NCI-H82 treated with DMSO at 0.1 percent for 48 hours (cell line): ENCODE measurements around the gene GABPB2.

Experiments
- DNase-seq: peaks from one replicate; lab custom pipeline; 2025; ENCODE audit not compliant: unreplicated experiment; lab: John Stamatoyannopoulos, UW

The GABPB2 gene

DNA sequence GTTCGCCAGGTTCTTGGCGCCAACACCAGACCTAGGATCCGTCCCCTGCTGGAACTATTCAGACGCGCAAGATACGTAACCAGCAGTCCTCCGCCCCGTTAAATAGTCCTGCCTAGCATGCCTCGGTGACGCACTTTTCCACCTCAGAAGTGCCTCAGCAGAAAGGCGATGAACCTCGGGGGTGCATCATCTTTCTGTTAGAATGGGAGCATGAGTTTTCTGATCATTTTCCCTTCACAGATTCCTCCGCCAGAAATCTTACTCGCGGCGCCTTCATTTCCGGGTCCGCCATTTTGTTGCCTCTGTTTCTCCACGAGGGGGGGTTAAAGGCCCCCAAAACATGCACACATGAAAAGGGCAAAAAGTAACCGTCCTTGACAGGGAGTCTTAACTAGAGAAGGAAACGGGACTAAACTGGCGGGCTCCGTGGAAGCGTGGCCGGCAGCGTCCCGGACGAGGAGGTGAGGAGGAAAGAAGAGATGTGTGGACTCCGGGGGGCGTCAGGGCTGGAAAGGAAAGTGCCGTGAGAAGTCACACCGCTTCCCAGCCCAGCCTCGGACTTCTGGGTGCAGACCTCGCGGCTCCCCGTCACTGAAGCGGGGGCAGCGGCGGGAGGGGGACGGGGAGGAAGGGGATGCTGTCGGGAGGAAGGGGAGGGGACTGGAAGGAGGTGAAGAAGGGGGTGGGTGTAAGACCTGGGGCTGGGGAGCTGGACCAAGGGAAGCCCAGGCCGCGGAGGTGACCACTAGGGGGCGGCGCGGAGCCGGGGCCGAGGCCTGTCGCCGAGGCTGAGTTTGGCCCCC lies at the start of gene GABPB2:
Gene GABPB2 (plus strand): TSS at position 288 of the 803 bp plus-strand sequence. CDS start 17,429 bp downstream, outside the sequence.
- DNase-seq = peak; percentile 93

DNA sequence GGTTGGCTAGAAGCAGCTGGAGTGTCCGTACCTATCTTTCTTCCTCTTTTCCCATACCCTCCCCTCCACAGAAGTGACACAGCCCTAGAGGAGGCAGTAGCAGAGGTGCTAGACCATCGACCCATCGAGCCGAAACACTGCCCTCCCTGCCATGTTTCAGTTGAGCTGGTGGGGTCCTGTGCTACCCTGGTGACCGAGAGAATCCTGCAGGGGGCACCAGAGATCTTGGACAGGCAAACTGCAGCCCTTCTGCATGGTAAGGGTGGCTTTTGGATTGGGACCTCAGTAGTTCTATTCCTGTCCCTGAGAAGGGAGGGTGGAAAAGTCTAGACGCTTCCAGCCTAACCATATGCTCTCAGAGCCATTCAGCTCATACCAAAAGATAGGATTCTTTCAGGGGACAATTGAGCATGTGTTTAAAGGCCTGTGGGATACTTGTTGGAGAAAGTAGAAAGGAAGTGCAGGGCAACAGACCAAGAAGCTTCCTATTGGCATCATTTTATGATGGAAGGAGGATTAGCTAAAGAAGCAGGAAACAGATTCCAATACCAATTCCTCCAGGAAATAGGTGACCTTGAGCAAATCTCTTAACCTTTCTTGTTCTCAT lies 45.9 kb upstream of the GABPB2 start:
- DNase-seq = peak; percentile 31

DNA sequence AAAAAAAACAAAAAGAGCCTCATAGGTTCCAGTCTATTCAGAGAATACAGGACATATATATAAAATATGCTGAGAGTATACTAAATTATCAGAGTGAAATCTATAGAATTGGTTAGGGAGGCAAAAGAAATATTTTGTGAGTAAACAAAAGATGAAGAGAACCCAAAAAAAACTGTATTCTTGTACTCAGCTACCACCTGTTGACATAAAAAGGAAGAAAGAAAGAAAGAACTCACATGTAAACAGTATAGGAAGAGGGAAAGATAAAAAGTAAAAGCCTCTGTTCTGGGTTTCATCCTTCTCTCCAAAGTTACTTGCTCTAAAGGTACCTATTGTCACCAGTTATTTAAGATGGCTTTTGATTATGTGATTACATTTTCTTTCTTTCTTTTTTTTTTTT lies 44.1 kb upstream of the GABPB2 start:
- DNase-seq = no peak

DNA sequence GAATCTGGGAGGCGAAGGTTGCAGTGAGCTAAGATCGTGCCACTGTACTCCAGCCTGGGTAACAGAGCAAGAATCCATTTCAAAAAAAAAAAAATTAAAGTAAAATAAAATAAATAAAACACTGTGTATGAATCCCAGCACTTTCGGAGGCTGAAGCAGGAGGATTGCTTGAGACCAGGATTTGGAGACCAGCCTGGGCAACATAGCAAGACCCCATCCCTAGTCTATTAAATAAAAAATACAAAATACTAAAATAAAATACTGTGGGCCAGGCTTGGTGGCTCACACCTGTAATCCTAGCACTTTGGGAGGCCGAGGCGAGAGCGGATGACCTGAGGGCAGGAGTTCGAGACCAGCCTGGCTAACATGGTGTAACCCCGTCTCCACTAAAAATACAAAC lies 38.4 kb upstream of the GABPB2 start:
- no peak for DNase-seq

DNA sequence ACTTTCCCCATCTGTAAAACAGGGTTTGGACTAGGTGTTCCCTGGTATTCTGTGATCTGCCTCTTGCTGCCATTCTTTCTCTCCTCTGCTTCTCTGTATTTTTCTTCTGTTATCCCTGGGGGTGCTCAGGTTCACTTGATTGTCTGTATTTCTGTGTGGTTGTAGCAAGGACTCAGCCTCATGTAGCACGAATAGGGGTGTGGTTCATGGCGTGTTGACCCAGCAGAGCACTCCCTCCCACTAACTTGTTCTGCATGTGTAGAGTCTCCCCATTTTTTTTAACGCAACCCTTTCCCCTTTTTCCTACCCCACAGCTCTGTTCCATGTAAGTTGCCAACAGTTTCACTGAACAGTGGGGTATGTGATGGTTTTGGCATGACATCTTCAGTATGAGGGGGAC lies 35.4 kb upstream of the GABPB2 start:
- DNase-seq = no peak

DNA sequence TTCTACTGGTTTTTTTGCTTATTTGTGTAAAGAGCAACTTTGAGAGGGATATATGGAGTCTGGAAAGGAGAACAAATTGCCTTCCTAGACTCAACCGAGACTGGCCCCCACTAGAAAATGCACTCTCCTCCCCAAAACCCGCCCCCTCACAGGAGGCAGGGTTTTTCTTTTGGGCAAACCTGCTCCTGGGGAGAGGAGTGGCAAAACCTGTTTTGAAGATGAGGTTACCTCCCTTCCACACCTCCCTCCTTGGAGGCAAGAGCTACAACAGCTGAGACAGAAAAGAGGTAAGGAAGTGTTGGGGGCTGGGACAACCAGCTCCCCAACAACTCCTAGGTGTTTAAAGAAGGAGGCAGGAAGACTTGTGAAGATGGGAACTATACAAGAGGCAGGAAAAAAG lies 34.2 kb upstream of the GABPB2 start, which contains the start of gene BNIPL:
Gene BNIPL (plus strand): TSS at position 231 of the 400 bp plus-strand sequence. CDS start 140 bp downstream, at position 371.
- no peak for DNase-seq

DNA sequence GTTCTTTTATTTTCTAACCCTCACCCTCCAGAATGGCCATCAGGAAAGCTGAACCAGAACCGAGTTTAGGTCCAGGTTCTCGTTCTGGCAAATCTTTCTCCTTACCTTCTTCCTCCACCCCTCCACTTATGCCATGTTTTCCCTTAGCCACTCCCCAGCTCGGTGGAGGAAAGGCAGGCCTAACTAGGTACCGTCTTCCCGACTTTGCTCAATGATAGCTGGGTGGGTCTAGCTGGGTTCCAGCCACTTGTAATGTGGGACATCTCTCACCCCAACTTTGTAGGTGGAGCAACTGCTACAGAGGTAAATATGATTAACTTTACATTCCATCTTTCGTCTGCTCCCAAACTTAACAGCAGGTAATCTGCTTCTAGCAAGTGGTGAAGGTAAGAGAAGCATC lies 33.5 kb upstream of the GABPB2 start:
- no peak for DNase-seq

DNA sequence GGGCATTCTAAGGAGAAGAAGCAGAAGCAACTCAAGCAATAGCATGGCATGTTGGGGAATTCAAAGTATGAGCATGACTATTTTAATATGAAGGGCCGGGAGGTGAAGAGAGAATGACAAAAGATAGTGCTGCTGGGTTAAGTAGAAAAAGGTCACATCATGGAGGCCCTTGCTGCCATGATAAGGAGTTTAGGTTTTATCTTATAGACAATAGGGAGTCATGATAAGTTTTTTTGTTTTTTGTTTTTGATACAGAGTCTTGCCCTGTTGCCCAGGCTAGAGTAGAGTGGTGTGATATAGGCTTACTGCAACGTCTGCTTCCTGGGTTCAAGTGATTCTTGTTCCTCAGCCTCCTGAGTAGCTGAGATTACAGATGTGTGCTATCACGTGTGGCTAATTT lies 31.0 kb upstream of the GABPB2 start:
- DNase-seq = no peak

DNA sequence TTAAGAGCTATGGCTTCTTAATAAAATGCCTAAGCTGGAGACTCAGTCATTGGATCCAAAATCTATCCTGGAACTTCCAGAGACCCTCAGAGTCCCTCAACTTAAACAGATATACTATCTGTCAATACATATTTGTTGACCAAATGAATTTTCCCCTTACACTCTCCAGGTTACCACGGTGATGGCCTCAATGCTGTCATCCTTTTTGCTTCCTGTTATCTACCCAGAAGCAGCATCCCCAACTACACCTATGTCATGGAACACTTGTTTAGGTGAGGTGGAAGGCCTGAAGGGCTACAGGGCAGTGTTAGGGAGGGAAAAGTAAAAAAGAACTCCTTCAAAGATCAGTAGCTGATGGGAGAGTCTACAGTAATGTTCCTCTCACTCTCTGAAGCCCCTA lies 27.4 kb upstream of the GABPB2 start:
- no peak for DNase-seq

DNA sequence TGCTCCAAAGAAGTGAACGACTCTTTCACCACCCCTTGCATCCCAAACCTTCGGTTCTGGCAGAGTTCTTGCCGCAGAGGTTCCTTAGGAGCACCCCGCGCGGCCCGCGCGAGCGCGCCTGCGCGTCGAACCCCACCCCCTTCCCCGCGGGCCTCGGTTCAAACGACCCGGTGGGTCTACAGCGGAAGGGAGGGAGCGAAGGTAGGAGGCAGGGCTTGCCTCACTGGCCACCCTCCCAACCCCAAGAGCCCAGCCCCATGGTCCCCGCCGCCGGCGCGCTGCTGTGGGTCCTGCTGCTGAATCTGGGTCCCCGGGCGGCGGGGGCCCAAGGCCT lies 23.0 kb upstream of the GABPB2 start, which contains the start of gene C1orf56:
Gene C1orf56 (plus strand): TSS at position 161 of the 334 bp plus-strand sequence. CDS start 97 bp downstream, at position 258.
- peak; percentile 59 for DNase-seq

DNA sequence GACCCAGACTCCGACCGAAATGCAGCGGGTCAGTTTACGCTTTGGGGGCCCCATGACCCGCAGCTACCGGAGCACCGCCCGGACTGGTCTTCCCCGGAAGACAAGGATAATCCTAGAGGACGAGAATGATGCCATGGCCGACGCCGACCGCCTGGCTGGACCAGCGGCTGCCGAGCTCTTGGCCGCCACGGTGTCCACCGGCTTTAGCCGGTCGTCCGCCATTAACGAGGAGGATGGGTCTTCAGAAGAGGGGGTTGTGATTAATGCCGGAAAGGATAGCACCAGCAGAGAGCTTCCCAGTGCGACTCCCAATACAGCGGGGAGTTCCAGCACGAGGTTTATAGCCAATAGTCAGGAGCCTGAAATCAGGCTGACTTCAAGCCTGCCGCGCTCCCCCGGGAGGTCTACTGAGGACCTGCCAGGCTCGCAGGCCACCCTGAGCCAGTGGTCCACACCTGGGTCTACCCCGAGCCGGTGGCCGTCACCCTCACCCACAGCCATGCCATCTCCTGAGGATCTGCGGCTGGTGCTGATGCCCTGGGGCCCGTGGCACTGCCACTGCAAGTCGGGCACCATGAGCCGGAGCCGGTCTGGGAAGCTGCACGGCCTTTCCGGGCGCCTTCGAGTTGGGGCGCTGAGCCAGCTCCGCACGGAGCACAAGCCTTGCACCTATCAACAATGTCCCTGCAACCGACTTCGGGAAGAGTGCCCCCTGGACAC lies 22.5 kb upstream of the GABPB2 start:
- peak; percentile 46 for DNase-seq

DNA sequence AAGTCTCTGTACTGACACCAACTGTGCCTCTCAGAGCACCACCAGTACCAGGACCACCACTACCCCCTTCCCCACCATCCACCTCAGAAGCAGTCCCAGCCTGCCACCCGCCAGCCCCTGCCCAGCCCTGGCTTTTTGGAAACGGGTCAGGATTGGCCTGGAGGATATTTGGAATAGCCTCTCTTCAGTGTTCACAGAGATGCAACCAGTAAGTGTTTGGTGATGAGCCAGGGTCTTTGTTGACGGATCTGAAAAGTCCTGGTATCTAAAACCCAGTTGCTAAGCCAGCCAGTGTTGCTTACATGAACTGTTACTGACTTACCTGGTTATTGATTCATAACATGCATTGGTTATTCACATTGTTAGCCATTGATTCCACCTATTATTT lies 21.9 kb upstream of the GABPB2 start:
- DNase-seq = no peak

DNA sequence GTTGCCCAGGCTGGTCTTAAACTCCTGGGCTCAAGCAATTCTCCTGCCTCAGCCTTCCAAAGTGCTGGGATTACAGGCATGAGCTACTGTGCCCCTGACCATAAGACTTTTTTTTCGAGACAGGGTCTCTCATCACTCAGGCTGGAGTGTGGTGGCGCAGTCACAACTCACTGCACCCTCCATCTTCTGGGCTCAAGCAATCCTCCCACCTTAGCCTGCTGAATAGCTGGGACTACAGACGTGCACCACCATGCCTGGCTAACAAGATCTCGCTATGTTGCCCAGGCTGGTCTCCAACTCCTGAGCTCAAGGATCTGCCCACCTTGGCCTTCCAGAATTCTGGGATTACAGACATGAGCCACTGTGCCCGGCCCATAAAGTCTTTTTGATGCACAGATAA lies 21.1 kb upstream of the GABPB2 start:
- no peak for DNase-seq

DNA sequence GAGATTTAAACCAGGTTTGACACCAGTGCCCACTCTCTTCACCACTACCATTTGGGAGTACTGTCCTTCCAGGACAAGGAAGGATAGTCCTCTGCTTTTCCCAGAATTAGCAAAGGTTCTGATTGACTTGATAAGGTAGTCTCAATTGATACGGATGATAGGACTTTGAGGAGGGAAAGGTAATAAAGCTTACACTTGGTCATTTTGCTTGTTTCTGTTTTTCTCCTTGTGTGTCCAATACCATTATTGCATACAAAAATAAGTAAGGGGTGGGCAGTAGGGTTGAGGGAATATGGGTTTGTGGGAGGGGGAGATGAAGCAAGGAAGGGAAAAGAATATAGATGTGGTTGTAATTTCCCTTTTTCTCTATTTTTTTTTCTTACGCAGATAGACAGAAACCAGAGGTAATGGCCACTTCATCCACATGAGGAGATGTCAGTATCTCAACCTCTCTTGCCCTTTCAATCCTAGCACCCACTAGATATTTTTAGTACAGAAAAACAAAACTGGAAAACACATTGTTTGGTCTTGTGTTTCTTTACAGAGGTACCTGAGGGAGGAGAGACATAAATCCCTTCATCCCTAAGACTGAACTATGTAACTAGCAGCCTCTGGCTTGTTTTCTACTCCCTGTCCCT lies 20.4 kb upstream of the GABPB2 start:
- DNase-seq = no peak

DNA sequence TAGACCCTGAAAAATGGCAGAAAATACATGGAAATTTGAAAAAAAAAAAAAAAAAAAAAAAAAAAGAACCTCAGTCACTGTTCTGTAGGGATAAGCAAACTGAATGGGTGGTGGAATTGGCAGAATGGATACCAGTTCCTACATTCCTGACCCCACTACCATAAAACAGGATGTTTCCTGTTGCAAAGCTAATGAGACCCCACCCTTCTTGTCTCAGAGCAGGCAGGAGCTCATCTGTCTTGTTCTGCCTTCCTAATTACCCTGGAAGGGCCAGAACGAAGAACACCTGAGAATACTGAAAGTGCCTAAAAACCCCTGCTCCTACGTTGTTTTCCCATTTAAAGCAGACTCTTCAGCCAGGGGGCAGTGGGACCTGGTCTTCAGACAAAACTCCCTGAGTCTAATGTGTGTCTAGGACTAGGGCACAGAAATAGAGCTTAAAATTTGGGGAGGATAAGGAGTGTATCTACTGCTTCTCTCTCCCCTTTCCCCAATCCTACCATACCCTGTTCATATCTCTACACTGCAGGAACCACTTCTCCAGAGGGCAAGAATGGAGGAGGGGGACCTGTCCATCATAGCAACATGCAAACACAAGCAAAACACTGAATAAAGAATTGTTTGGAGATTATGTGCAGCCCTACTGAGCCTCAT lies 19.1 kb upstream of the GABPB2 start:
- DNase-seq = no peak

DNA sequence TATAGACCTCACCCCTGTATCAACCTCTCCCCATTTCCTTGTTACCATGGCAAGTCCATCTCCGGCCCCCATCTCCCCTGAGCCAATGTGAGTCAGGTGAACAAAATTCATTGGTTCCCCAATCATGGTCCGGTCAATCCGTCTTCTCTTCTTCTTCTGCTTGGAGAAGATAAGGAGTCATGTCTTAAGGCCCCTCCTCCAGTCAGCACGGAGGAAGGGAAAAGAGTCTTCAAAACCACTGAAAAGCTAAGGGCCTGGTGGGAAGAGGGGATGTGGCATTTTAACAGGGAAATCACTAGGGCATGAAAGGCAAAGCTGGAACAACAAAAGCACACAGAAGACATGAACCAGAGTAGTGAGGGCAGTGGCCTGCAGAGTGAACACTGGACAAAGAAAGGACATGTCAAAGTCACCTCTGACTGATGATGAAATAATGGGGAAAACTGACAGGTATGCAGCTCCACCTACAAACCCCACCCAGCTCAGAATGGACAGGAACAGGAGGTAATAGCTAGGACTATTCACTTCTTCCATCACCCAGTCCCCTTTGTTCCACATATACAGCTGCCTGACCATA lies 15.5 kb upstream of the GABPB2 start:
- no peak for DNase-seq

DNA sequence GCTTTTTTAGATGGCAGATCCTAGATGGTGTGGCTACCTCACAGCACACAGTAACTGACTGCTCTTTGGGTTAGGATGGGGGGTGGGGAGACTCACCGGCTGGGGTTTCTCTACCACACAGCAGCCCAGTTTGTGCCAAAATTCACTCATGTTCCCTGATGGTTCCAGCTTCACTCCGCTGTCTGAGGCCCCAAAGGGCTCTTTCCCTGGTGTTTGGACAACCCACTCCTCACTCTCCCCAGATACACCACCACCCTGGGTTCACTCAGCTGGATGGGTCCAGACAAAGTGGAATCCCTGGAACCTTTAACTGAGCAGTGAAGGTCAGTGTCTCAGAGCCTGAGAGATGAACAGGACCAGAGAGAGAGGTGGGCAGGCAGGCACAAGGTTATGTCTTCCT lies 15.0 kb upstream of the GABPB2 start:
- DNase-seq = no peak

DNA sequence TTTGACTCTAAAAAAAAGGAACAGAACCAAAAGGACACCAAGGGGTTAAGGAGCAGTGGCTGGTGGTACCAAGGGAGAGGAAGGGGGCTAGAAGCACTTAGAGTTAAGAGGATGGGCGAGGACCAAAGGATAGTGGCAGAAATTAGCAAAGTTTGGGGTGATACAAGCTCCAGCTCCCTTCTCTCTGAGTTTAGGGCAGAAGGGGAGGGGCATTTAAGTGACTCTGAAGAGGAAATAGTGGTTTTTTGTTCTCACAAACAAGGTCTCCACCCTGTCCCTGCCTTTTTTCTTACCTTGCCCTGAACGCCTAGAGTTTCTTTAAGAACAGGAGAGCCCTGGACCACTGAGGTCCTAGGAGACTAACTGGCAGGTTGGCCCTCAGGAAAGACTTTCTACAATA lies 14.4 kb upstream of the GABPB2 start:
- DNase-seq = no peak

DNA sequence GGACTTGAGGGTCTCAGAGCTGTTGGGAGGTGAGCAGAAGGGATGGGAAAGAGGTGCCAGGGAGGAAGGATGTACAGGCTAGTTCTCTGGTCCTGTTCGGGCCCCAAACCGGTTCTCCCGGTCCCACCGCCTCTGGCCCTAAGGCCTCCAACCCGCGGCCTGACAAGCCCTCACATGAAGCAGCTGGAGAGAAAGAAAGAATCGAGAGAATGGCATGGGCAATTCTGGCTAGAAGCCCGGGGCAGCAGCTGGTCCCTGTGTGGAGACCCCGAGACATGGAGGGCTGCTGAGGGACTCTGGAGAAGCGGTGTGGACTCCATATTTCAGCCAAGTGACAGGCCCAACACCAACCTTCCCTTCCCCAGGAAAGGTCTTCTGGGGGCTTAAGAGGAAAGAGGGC lies 11.9 kb upstream of the GABPB2 start:
- DNase-seq = no peak

DNA sequence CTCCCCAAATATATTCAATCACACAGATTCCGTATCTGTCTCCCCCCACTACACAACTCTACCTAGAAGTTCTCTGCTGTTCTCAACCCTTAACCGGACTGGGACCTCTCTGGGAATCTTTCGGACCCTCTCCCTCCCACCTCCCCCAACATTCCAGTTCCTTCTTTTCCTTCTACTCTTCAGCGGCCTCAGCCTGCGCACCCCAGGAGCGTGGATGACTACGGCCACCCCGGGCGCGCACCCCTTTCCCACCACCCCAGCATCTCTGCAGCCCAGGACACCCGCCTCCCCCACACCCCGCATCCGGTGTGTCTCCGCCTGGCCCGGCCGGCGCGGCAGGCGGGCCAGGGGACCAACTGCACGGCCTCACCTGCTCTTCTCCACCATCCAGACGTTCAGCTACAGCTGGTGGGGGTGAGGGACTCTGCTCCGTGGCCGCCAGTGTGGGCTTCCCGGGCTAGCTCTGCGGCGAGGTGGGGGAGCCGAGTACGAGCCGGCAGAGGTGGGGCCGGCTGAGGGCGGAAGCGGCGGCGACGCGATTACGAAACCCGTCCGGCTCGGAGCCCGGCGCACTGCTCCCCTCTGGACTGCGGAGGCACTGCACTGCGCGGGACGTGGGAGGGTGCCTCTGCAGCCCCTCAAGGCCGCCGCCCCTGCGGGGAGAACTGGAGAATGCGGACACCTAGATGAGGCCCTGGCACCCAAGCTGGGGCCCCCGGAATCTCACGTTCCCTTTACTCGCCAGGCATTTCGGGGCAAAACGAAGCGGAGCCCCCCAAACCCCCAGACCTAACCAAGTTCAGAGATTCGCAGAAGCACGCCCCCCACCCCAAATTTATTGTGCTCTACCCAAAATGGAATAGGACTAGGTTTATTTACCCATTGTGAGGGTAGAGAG lies 11.2 kb upstream of the GABPB2 start, which contains the start of gene CDC42SE1:
Gene CDC42SE1 (minus strand): TSS at position 514 of the 898 bp plus-strand sequence. CDS start 3,892 bp downstream, outside the sequence.
- peak; percentile 73 for DNase-seq
